ENCODE results near the gene FMN1. TPM values are rescaled to one million over a fixed set of nuclear protein-coding genes. Genes with fewer than 3 reads are reported as not detected.

The FMN1 gene
- total RNA-seq, 1 donor from 2014 or later: 20.1 TPM

DNA sequence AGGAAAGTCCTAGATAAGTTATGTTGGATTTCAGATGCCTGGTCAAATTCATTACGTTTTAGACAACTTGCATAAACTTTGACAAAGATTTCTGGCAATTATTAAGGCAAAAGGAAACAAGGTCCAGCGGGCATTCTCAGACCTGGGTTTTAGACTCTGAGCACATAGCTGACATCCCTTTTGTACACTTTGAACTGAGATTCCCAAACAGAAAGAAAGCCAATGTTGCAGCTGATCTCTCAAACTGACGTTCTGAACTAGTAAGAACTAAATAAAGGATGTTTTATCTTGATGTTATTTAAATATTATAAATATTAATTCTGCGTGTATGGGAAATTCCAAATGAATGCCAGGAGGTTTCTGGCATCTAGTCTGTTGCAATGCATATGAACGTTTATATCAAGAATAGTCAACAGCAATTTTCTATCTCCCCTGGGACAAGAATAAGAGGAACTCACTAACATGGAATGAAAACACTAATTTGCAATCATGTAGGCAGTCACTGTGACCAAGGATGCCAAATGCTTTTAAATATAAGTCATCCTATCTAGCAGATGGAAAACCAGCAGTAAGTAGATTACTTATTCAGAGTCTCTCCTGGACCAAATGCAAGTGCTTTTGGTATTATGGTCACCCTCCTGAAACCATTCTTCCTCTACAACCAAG is 274.6 kb downstream of the FMN1 start:
- no peak for TF ChIP-seq POLR2AphosphoS5 (IDR thresholded peaks at IDR 0.05; ENCODE audit: insufficient read depth in 1 of 2, low read depth in 1 of 2)
- TF ChIP-seq POLR2A (IDR thresholded peaks at IDR 0.05): no peak
- TF ChIP-seq, protein P1, sequence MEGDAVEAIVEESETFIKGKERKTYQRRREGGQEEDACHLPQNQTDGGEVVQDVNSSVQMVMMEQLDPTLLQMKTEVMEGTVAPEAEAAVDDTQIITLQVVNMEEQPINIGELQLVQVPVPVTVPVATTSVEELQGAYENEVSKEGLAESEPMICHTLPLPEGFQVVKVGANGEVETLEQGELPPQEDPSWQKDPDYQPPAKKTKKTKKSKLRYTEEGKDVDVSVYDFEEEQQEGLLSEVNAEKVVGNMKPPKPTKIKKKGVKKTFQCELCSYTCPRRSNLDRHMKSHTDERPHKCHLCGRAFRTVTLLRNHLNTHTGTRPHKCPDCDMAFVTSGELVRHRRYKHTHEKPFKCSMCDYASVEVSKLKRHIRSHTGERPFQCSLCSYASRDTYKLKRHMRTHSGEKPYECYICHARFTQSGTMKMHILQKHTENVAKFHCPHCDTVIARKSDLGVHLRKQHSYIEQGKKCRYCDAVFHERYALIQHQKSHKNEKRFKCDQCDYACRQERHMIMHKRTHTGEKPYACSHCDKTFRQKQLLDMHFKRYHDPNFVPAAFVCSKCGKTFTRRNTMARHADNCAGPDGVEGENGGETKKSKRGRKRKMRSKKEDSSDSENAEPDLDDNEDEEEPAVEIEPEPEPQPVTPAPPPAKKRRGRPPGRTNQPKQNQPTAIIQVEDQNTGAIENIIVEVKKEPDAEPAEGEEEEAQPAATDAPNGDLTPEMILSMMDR (IDR thresholded peaks at IDR 0.05): no peak
- H3K27ac ChIP-seq: no peak overlapping the region
- H3K4me1 ChIP-seq: no peaks in the 10 kb centered on the region
- DNase-seq (ENCODE audit: extremely low spot score in 2 of 2): no peak
- H3K9me3 ChIP-seq: no peaks in the 10 kb centered on the region
- no peak overlapping the region for H3K4me3 ChIP-seq
- no peaks in the 10 kb centered on the region for H3K27me3 ChIP-seq
- H3K36me3 ChIP-seq: no peaks in the 10 kb centered on the region
- intact Hi-C loops (cut with DNase I): no loop called here

DNA sequence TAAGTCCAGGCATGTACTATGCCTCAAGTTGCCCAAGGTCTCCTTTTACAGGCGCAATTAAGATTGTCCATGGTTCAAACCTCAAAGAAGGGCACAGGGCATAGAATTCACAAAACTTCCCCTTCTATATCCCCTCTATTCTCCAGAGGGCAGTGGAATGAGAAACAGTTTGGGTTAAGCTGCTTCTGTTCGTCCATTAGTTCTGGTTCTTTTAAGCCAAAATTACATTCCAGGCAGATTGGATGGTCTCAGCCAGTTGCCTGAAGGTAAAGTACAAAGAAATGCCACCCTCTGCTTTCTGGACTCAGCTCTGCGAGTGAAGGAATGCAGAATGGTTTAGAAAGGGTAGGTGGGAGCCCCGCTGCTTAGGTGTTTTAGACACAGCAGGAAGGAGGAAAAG is 276.0 kb downstream of the FMN1 start:
- Histone ChIP-seq H3K27me3 (no peaks in the 10 kb centered on the region), H3K27ac (no peak overlapping the region), H3K9me3 (no peaks in the 10 kb centered on the region), H3K4me1 (no peaks in the 10 kb centered on the region), H3K4me3 (no peak overlapping the region), H3K36me3 (no peaks in the 10 kb centered on the region)
- TF ChIP-seq POLR2AphosphoS5 (IDR thresholded peaks at IDR 0.05; ENCODE audit: insufficient read depth in 1 of 2, low read depth in 1 of 2): no peak
- no peak for TF ChIP-seq POLR2A (IDR thresholded peaks at IDR 0.05)
- TF ChIP-seq, protein P1 (IDR thresholded peaks at IDR 0.05): no peak
- intact Hi-C loops (cut with DNase I): no loop called here
- DNase-seq (ENCODE audit: extremely low spot score in 2 of 2): no peak

DNA sequence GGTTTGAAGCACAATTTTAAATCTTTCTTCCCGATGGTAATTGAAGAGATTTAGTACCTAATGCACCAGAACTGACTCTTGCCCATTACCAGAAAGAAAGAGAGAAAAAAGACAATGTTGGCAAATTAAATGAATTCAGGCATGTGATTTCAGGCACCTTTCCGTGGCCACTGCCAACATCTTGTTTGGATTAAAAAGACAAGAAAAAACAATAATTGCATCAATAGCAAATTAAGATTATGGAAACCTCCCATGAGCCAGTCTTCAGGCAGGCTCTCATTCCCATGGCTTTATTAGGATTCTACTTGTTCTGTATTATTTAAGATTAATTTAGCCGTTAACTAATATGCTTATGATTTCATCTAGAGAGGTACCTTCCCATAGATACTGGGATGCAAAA is 283.7 kb downstream of the FMN1 start:
- Histone ChIP-seq H3K27me3 (no peaks in the 10 kb centered on the region), H3K9me3 (no peaks in the 10 kb centered on the region), H3K4me1 (no peaks in the 10 kb centered on the region), H3K27ac (no peak overlapping the region), H3K4me3 (no peak overlapping the region), H3K36me3 (no peaks in the 10 kb centered on the region)
- TF ChIP-seq, protein P1 (IDR thresholded peaks at IDR 0.05): no peak
- TF ChIP-seq POLR2AphosphoS5 (IDR thresholded peaks at IDR 0.05; ENCODE audit: insufficient read depth in 1 of 2, low read depth in 1 of 2) (no peak), POLR2A (IDR thresholded peaks at IDR 0.05) (no peak)
- no peak for DNase-seq (ENCODE audit: extremely low spot score in 2 of 2)
- intact Hi-C loops (cut with DNase I): no loop called here

DNA sequence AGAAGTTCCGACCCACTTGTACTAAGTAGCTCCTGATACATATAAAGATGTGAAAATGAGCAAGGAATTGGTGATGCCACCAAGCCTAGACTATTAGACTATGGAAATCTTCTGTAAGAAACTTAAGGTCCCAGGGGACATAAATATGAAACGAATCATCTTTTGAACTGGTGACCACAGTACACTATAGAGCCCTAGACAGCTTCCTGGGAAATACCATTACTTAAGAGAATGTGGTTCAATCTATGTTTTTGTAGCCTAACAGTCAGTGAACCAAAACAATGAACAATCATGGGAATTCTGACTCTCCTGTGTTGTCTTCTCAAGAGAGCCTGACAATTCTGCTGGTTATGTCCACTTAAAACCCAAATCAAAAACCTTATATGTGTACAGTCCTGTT is 285.1 kb downstream of the FMN1 start:
- Histone ChIP-seq H3K9me3 (no peaks in the 10 kb centered on the region), H3K36me3 (no peaks in the 10 kb centered on the region), H3K27ac (no peak overlapping the region), H3K27me3 (no peaks in the 10 kb centered on the region), H3K4me3 (no peak overlapping the region), H3K4me1 (no peaks in the 10 kb centered on the region)
- intact Hi-C loops (cut with DNase I): no loop called here
- no peak for DNase-seq (ENCODE audit: extremely low spot score in 2 of 2)
- TF ChIP-seq POLR2AphosphoS5 (IDR thresholded peaks at IDR 0.05; ENCODE audit: insufficient read depth in 1 of 2, low read depth in 1 of 2): no peak
- TF ChIP-seq POLR2A (IDR thresholded peaks at IDR 0.05): no peak
- TF ChIP-seq, protein P1 (IDR thresholded peaks at IDR 0.05): no peak

DNA sequence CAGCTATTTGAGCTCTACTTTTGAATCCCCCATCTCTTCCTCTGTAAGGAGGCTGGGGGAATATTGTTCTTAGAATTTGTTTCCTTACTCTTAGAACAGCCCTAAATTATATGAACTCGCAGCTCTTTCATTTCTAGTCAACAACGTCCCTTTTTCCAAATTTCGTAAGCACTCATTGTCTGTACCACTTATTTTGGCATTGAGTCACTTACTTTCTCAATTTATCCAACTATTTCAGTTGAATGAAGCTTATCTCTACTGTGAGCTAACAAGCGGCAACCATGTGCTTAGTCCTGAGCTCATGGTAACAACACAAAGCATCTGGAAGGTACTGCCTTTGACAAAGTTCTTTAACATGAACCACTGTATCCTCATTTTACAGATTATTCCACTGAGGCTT is 285.6 kb downstream of the FMN1 start:
- no peak overlapping the region for H3K27ac ChIP-seq
- intact Hi-C loops (cut with DNase I): no loop called here

More for the DNA sequence above, 285.6 kb downstream of the FMN1 start:
- H3K36me3 ChIP-seq: no peaks in the 10 kb centered on the region
- H3K4me1 ChIP-seq: no peaks in the 10 kb centered on the region
- H3K27me3 ChIP-seq: no peaks in the 10 kb centered on the region
- no peak overlapping the region for H3K4me3 ChIP-seq
- TF ChIP-seq POLR2A (IDR thresholded peaks at IDR 0.05): no peak
- TF ChIP-seq POLR2AphosphoS5 (IDR thresholded peaks at IDR 0.05; ENCODE audit: insufficient read depth in 1 of 2, low read depth in 1 of 2): no peak
- TF ChIP-seq, protein P1 (IDR thresholded peaks at IDR 0.05): no peak
- no peaks in the 10 kb centered on the region for H3K9me3 ChIP-seq
- DNase-seq (ENCODE audit: extremely low spot score in 2 of 2): no peak

Data from vagina (tissue), 2 donors.